Head of caudate nucleus (tissue), 42 donors: Measurements from ENCODE around the gene SLC44A3.

ENCODE experiments used
- DNase-seq, 42 donors: peaks; one replicate each; pipeline versions ENCODE4 v3.0.0 to v3.0.0-alpha.2; 2020 to 2021; ENCODE audit warnings: mixed read lengths in 7 of 42
- intact Hi-C: fragments of 100-400 bp; cut with DNase I; formaldehyde crosslinking; loops from one replicate; pipeline ENCODE4 v1.15.0; 2022

The SLC44A3 gene

DNA sequence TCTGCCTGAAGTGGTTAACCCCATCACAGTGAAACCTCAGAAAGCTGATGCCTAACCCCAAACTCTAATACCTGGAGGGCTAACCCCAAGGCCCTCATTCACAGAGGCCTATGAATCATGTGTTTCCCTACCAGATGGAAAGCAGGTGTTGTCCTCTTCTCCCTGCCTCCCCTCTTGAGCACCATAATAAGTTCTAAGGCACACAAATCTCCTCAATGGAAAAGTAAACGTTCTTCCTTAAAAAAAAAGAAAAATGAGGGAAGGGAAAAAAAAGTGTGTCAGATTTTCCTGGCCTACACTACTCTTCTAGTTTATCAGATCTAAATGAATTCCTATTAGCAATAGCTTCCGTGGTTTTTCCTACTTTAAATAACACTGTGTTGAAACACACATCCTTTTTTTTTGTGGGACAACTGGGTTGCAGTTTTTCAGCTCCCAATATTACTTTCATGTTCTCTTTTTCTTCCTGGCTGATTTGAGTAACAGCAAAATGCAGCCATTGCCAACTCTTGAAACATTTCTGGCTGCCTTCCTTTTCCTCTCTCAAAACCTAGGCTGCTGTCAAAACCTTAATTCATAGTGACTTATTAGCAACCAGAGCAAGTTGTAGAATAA is 43.2 kb downstream of the SLC44A3 start:
- DNase-seq: peak in 3 of 42 donors; percentile 26 to 40 (median 29)
- intact Hi-C loops: no loop called here

- DNase-seq: peak in 12 of 42 donors; percentile 17 to 72 (median 42)
- intact Hi-C loops: no loop called here
Measured at GRCh38 chr1:94863919-94864318, 43.8 kb downstream of the SLC44A3 start.

- intact Hi-C loops: no loop called here
- DNase-seq: no peak
Measured at GRCh38 chr1:94864821-94865220, 44.7 kb downstream of the SLC44A3 start.

GRCh38 chr1:94865360-94865759 is 45.2 kb downstream of the SLC44A3 start:
- intact Hi-C loops: no loop called here
- DNase-seq: peak in 3 of 42 donors; percentile 34 to 49 (median 40)

GRCh38 chr1:94866164-94866807 is 46.1 kb downstream of the SLC44A3 start:
- DNase-seq: peak in 2 of 42 donors; percentile 32 to 40
- intact Hi-C loops: no loop called here

DNA sequence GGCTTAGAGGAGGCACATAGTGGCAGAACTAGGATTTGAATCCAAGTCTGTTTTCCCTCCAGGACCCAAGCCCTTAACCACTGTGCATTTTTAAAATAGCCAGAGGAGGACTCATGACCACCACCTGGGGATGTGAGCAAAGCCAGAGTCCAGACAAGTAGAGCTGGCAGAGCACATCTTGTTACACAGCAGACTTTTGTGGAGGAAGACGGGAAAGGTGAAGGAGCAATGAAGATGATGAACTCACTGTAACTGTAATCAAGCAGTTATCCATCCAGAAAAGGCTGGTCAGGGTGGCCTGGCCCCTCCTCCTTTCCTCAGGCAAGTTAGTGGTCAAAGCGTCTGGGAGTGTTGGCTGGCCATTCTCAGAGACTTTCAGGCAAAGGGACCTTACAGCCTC is 50.9 kb downstream of the SLC44A3 start:
- DNase-seq: no peak
- intact Hi-C loops: loop anchor here (5.0 kb wide), 1 partner anchor 56 kb away; the partner anchor contains the start of gene CNN3

DNA sequence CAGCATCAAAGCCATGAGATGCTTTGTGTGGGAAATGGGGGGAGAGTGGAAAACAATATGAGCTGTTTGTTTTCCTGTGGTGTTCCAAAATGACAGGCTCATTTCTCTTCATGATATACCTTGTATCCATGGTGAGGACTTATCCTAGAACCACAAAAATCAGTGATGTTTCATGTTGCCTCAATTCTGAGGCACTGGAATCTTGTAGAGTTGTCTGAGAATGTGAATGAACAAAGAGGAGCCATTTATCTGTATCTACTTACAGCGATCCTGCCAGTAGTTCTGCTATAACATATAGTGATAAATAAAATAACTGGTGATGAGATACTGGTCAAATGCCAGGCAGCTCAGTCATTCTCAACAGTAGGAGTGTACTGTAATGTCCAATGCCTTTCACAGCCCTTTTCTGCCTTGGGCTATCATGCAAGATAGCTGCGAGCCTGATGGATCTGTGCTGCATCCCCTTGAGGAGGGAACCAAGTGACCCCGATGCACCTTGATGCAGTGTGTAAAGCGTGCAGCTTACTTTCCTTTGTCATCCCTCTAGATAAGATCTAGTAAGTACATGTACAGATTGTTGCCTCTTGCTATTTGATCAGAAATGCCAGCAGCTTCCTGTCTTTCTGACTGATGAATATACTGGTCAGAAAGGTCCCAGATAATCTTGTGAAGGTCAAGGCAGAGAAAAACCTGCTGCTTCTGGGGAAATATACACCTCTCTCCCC is 52.8 kb downstream of the SLC44A3 start:
- intact Hi-C loops: loop anchor here (5.0 kb wide), 1 partner anchor 54 kb away; the partner anchor contains the start of gene CNN3
- DNase-seq: no peak

DNA sequence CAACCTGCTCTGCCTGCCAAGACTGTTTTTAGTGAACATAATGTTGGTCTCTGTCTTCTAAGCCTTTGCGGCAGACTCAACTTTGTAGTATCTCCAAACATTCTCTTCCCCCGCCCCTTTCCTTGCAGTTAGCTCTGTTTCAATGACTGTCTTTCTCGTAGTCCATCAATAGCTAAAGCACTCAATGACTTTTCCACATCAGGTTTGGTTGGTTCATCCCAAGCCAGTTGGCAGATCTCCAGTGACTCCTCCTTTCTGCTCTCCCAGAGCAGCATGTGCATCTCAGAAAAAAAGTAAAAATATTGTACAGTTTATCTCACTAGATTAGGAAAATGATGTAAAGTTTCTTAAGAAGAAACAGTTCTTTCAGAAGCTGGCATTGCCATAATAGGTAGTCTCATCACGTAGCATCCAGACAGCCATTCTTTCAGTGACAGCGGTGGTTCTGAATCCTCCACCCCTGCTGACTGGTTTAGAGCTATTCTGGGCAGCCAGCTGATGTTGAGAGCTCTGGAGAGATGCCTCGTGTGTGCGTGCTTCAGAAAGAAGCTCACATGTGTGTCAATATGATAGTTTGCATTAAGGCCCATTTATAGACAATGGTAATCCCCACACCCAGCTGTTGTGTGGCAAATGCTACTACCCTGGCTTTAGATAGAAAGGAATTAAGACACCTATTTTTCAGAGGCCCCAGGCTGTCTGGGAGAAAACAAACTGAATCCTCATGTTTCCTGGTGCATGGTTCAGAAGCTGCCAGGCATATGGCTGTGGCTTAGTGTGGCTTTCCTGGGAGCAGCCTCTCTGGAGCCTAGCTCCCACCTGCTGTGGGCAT is 53.6 kb downstream of the SLC44A3 start:
- intact Hi-C loops: loop anchor here (5.0 kb wide), 1 partner anchor 54 kb away; the partner anchor contains the start of gene CNN3

GRCh38 chr1:94874423-94874822 is 54.3 kb downstream of the SLC44A3 start:
- intact Hi-C loops: loop anchor here (5.0 kb wide), 1 partner anchor 53 kb away; the partner anchor contains the start of gene CNN3
- DNase-seq: no peak

More for the DNA sequence above, 53.6 kb downstream of the SLC44A3 start:
- peak; percentile 40 to 93 (median 74) for DNase-seq

GRCh38 chr1:94875794-94876193 is 55.6 kb downstream of the SLC44A3 start:
- intact Hi-C loops: no loop called here

GRCh38 chr1:94876362-94876761 is 56.2 kb downstream of the SLC44A3 start:
- DNase-seq: no peak
- intact Hi-C loops: no loop called here

More at GRCh38 chr1:94875794-94876193, 55.6 kb downstream of the SLC44A3 start:
- DNase-seq: no peak

DNA sequence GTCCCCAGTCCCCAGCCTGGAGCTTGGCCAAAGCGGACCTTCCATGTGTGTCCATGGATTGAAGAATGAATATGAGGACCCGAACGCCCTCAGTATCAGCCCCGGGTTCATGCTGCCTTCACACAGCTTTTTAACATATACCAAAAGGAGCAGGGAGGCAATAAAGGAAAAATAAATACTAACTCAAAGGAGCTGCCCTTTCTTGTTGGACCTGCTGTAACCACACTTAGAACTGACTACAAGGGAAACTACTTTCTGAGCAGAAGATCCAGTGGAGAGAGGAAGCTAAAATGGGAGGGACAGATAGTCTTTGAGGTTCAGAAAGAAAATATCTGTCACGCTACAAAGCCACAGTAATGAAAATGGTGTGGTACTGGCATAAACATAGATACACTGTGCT is 58.2 kb downstream of the SLC44A3 start:
- no peak for DNase-seq
- intact Hi-C loops: no loop called here

- intact Hi-C loops: no loop called here
- no peak for DNase-seq
Measured at GRCh38 chr1:94883691-94884090, 63.5 kb downstream of the SLC44A3 start.

DNA sequence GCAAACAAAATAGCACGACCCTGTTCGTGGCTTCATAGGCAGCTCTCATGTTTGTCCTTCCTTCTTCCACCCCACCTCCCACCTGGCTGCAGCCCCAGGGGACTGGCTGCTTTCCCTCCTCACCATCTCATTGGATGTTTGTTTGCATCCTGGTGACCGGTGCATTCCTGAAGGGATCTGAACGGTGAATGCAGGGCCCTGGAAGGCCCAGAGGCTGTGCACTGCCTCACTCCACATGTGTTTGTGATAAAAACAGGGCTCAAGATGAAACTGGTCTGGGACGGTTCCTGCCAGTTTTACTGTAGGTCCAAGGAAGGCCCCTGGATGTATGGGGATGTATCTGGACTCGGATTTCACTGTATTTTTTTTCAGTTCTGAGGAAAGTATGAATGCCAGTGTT is 63.9 kb downstream of the SLC44A3 start:
- intact Hi-C loops: no loop called here
- DNase-seq: peak in 25 of 42 donors; percentile 11 to 64 (median 37)

GRCh38 chr1:94884507-94884906 is 64.3 kb downstream of the SLC44A3 start:
- intact Hi-C loops: no loop called here

GRCh38 chr1:94886361-94886760 is 66.2 kb downstream of the SLC44A3 start:
- intact Hi-C loops: no loop called here
- DNase-seq: no peak

More at GRCh38 chr1:94884507-94884906, 64.3 kb downstream of the SLC44A3 start:
- DNase-seq: peak in 2 of 42 donors; percentile 12 to 16

GRCh38 chr1:94887106-94887505 is 66.9 kb downstream of the SLC44A3 start:
- intact Hi-C loops: no loop called here
- no peak for DNase-seq

- no peak for DNase-seq
Measured at GRCh38 chr1:94887603-94888171, 67.5 kb downstream of the SLC44A3 start.

GRCh38 chr1:94888201-94888600 is 68.0 kb downstream of the SLC44A3 start:
- no peak for DNase-seq
- intact Hi-C loops: no loop called here

More at GRCh38 chr1:94887603-94888171, 67.5 kb downstream of the SLC44A3 start:
- intact Hi-C loops: no loop called here
